H1 (cell line): ENCODE results near the gene LIPE. TPM values are rescaled to one million over a fixed set of nuclear protein-coding genes. Genes with fewer than 3 reads are reported as not detected.

Source experiments
- BRCA1 ChIP-seq: IDR thresholded peaks from 2 replicates; pipeline ENCODE4 v1.6.1; 2012; ENCODE audit warnings: low read depth, low read length, improper control_type of control experiment
- CEBPB ChIP-seq: IDR thresholded peaks from 2 replicates; pipeline ENCODE4 v1.6.1; 2012; ENCODE audit warnings: low read depth, low read length
- CTBP2 ChIP-seq: IDR thresholded peaks from 2 replicates; pipeline ENCODE4 v1.7.0; 2011; ENCODE audit warnings: borderline replicate concordance, mild to moderate bottlenecking, moderate library complexity, mixed read lengths, low read length; ENCODE audit not compliant: insufficient read depth, insufficient read length
- KDM4A ChIP-seq: IDR thresholded peaks from one replicate; pipeline ENCODE4 v1.7.1; 2012; ENCODE audit warnings: low read depth, mild to moderate bottlenecking, moderate library complexity, low read length, inconsistent platforms; ENCODE audit not compliant: severe bottlenecking
- KDM5A ChIP-seq: fragments of 200-600 bp; IDR thresholded peaks from 2 replicates; pipeline ENCODE4 v1.7.1; 2012; ENCODE audit warnings: mild to moderate bottlenecking, low read length, inconsistent platforms, mixed read lengths
- MAFK ChIP-seq: IDR thresholded peaks from 2 replicates; pipeline ENCODE4 v1.6.1; 2012; ENCODE audit warnings: low read depth, mild to moderate bottlenecking, improper control_type of control experiment, low read length
- PHF8 ChIP-seq: fragments of 200-600 bp; sonication (generic); conservative IDR thresholded peaks from 2 replicates; pipeline ENCODE4 v1.7.1; 2012; ENCODE audit warnings: low read depth, mild to moderate bottlenecking, inconsistent platforms, low read length, moderate library complexity
- RBBP5 ChIP-seq: IDR thresholded peaks from 2 replicates; pipeline ENCODE4 v1.7.1; 2012; ENCODE audit warnings: low read depth, mild to moderate bottlenecking, inconsistent platforms, low read length, moderate library complexity, borderline replicate concordance
- SAP30 ChIP-seq: fragments of 300-600 bp; sonication (generic); IDR thresholded peaks from 2 replicates; pipeline ENCODE4 v1.7.1; 2012; ENCODE audit warnings: low read length, moderate library complexity, mild to moderate bottlenecking, inconsistent platforms; ENCODE audit not compliant: insufficient read depth, insufficient replicate concordance
- SIRT6 ChIP-seq: IDR thresholded peaks from one replicate; pipeline ENCODE4 v1.7.1; 2012; ENCODE audit warnings: low read length, inconsistent platforms
- TEAD4 ChIP-seq: IDR thresholded peaks from 2 replicates; pipeline ENCODE4 v1.6.1; 2012; ENCODE audit warnings: low read depth, low read length, inconsistent platforms, mixed read lengths
- polyA plus RNA-seq, 7 experiments: library from polyadenylated mRNA; depleted of rRNA in 3 of 7; stranded (reverse) in 5 of 7; unstranded in 2 of 7; fragments of >200 nt in 5 of 7; fragments of 200-250 nt in 2 of 7; gene quantifications; 1 replicate in 5 of 7; 2 replicates in 1 of 7; 4 replicates in 1 of 7; pipeline versions ENCODE4 v1.2.1 to v1.2.3, GENCODE V29; 2011 to 2013; ENCODE audit warnings: missing spikeins in 2 of 7, mixed read lengths in 2 of 7
- total RNA-seq: library from RNA; stranded (reverse); fragmentation: NEBNext Ultra II Directional; extraction: Animal tissue kit (Norgen Biotek cat#: 25700); gene quantifications from 2 replicates; pipeline ENCODE4 v1.2.1, GENCODE V29; 2021
- TF ChIP-seq, protein P1 (sequence below): IDR thresholded peaks from 2 replicates; pipeline ENCODE4 v1.6.1; 2012; ENCODE audit warnings: low read length, inconsistent platforms
- TF ChIP-seq, protein P2 (sequence below): IDR thresholded peaks from 2 replicates; pipeline ENCODE4 v1.6.1; 2011; ENCODE audit warnings: low read depth, mild to moderate bottlenecking, low read length; ENCODE audit not compliant: insufficient read depth

Gene LIPE
- total and polyA plus RNA-seq, 2 of the 8 experiments (the other 6 are each of a cell fraction or from before 2014, with no cell fraction given), result 8.7 to 15.9 TPM

DNA sequence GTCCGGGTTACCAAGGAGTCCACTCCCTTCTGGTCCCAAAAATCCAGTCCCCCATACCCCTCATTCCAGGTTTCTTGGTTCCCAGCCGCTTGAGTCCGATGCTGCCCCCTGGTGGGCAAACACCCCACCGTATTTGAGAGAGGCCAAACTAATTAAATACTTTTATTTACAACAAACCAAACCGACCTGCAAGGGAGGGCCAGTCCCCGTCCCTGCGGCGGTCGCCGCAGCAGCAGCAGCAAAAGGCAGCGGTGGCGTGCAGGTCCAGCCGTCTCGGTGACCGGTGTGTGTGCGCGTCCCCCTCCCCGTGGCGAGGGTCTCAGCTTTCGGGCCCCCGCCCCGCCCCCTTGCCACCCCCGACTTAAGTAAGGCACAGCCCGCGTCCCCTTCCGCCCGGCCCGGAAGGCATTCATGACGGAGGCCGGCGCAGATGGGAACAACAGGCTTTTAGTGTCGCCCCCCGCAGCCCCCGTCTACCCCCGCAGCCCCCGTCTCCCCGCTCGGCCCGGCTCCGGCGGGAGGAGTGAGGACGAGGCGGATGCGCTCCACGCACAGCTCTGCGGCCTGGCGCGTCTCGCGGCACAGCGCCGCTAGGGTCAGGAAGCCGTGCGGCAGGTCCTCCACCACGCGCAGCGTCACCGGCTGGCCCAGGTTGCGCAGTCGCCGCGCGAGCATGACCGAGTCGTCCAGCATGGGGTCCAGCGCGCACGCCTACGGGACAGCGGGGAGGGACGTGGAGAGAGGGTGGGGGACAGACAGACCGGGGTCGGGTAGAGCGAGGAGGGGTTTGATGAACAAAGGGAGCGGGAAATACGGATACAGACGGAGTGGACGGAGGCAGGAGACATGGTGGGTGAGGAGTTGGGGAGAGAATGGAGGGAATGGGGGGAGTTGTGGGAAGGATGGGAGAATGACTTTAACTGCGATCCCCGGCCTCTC lies 25.6 kb downstream of the LIPE start (continued):
- TF ChIP-seq MAFK, result no peak
- peak; percentile 41 for TF ChIP-seq KDM4A
- TF ChIP-seq BRCA1, result no peak
- TF ChIP-seq SIRT6, result no peak
- TF ChIP-seq RBBP5, result no peak
- no peak for TF ChIP-seq SAP30
- TF ChIP-seq PHF8, result peak; percentile 51; the same call in 1 of the 2 replicates
- TF ChIP-seq, protein P1, sequence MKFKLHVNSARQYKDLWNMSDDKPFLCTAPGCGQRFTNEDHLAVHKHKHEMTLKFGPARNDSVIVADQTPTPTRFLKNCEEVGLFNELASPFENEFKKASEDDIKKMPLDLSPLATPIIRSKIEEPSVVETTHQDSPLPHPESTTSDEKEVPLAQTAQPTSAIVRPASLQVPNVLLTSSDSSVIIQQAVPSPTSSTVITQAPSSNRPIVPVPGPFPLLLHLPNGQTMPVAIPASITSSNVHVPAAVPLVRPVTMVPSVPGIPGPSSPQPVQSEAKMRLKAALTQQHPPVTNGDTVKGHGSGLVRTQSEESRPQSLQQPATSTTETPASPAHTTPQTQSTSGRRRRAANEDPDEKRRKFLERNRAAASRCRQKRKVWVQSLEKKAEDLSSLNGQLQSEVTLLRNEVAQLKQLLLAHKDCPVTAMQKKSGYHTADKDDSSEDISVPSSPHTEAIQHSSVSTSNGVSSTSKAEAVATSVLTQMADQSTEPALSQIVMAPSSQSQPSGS, result 0 out of 2 replicates have a peak, but pooled peaks have one; percentile 51
- no peak for TF ChIP-seq CTBP2
- TF ChIP-seq TEAD4, result peak; percentile 46; the same call in 1 of the 2 replicates
- no peak for TF ChIP-seq CEBPB
- TF ChIP-seq, protein P2, sequence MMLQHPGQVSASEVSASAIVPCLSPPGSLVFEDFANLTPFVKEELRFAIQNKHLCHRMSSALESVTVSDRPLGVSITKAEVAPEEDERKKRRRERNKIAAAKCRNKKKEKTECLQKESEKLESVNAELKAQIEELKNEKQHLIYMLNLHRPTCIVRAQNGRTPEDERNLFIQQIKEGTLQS, result 0 out of 2 replicates have a peak, but pooled peaks have one; percentile 19
- TF ChIP-seq KDM5A, result no peak
